Thyroid gland (tissue), 4 donors: ENCODE data around the gene SLC35E1. TPM values are rescaled to one million over a fixed set of nuclear protein-coding genes. Genes with fewer than 3 reads are reported as not detected.
A peak's percentile ranks its signal among the peaks of the same experiment; 100 is the strongest.

Source experiments
- DNase-seq, 2 donors: peaks; one replicate each; pipeline ENCODE4 v3.0.0-alpha.2; 2019
- H3K27ac ChIP-seq, 3 donors: fragments of 200-600 bp; sonication (generic); 1 replicate in 2 of 3; 2 replicates in 1 of 3; pipeline ENCODE4 v1.5.1; 2016 to 2019; ENCODE audit warnings: mild to moderate bottlenecking in 1 of 3, moderate library complexity in 1 of 3
- H3K27me3 ChIP-seq: fragments of 200-600 bp; sonication (generic); one replicate; pipeline ENCODE4 v1.5.1; 2019
- H3K36me3 ChIP-seq, 2 donors: fragments of 200-600 bp; sonication (generic); one replicate each; pipeline ENCODE4 v1.5.1; 2016 to 2019
- H3K4me1 ChIP-seq, 2 donors: fragments of 200-600 bp; sonication (generic); one replicate each; pipeline ENCODE4 v1.5.1; 2017 to 2019
- H3K4me3 ChIP-seq, 3 donors: fragments of 200-600 bp; sonication (generic); replicated peaks in 1 of 3; 1 replicate in 2 of 3; 2 replicates in 1 of 3; pipeline ENCODE4 v1.5.1; 2016; ENCODE audit warnings: mild to moderate bottlenecking in 1 of 3
- H3K9me3 ChIP-seq: fragments of 200-600 bp; sonication (generic); one replicate; pipeline ENCODE4 v1.5.1; 2017
- POLR2A ChIP-seq, 2 donors: fragments of 450-650 bp; IDR thresholded peaks; one replicate each; pipeline ENCODE4 v1.6.1; 2017; ENCODE audit warnings: antibody characterized with exemption in 2 of 2, mild to moderate bottlenecking in 2 of 2, moderate library complexity in 1 of 2
- WGBS, 2 donors: methylation state at CpG; one replicate each; pipeline ENCODE4 v1.1.5; 2017; 5-methylcytosine and 5-hydroxymethylcytosine counted together
- intact Hi-C: fragments of 100-400 bp; cut with DNase I; formaldehyde crosslinking; loops from one replicate; pipeline ENCODE4 v1.15.1; 2023
- total RNA-seq, 4 donors: library from RNA; depleted of rRNA; stranded (reverse); fragments of >200 nt; gene quantifications; one replicate each; pipeline ENCODE4 v1.2.3, GENCODE V29; 2016
- TF ChIP-seq, protein P1 (sequence below), 6 experiments: fragments of 200-600 bp in 3 of 6; fragments of 450-650 bp in 3 of 6; sonication (generic) in 3 of 6; IDR thresholded peaks; one replicate each; pipeline ENCODE4 v1.5.1; 2016 to 2019; ENCODE audit warnings: antibody characterized with exemption in 6 of 6, mild to moderate bottlenecking in 2 of 6, inconsistent platforms in 1 of 6, moderate library complexity in 1 of 6

SLC35E1 gene
- total RNA-seq, 4 donors from 2014 or later, result 33.3 to 49.3 (median 38.6) TPM

DNA sequence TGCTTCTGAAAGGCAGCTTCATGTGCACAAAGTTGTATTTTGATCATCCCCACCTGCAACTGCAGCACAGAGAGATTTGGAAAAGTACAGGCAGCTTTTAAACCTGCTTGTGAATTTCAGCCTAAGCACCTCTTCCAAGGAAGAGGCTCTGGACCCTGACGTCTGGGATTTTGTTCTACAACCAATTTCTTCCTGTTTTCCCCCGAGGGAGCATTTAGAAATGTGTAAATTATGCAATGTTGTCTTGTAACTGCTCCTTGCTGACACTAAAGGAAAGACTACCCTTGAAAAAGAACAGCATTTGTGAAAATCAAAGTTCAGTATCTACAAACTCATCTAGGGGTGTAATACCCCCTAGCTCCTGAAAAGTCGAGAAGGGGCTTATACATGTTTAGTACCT lies 40.4 kb upstream of the SLC35E1 start:
- Histone ChIP-seq H3K27ac (no peak overlapping the region), H3K27me3 (no peaks in the 10 kb centered on the region), H3K9me3 (no peaks in the 10 kb centered on the region), H3K4me1 (peaks cover 15 to 45% of the 10 kb centered on the region in 2 donors), H3K36me3 (no peaks in the 10 kb centered on the region), H3K4me3 (no peak overlapping the region)
- intact Hi-C loops, result no loop called here
- WGBS, 2 donors, result 65 to 75% methylated on average over 3 of the region's 3 CpGs
- DNase-seq, result no peak
- no peak for TF ChIP-seq POLR2A (IDR thresholded peaks at IDR 0.05)
- TF ChIP-seq, protein P1, sequence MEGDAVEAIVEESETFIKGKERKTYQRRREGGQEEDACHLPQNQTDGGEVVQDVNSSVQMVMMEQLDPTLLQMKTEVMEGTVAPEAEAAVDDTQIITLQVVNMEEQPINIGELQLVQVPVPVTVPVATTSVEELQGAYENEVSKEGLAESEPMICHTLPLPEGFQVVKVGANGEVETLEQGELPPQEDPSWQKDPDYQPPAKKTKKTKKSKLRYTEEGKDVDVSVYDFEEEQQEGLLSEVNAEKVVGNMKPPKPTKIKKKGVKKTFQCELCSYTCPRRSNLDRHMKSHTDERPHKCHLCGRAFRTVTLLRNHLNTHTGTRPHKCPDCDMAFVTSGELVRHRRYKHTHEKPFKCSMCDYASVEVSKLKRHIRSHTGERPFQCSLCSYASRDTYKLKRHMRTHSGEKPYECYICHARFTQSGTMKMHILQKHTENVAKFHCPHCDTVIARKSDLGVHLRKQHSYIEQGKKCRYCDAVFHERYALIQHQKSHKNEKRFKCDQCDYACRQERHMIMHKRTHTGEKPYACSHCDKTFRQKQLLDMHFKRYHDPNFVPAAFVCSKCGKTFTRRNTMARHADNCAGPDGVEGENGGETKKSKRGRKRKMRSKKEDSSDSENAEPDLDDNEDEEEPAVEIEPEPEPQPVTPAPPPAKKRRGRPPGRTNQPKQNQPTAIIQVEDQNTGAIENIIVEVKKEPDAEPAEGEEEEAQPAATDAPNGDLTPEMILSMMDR (IDR thresholded peaks at IDR 0.05), result no peak

DNA sequence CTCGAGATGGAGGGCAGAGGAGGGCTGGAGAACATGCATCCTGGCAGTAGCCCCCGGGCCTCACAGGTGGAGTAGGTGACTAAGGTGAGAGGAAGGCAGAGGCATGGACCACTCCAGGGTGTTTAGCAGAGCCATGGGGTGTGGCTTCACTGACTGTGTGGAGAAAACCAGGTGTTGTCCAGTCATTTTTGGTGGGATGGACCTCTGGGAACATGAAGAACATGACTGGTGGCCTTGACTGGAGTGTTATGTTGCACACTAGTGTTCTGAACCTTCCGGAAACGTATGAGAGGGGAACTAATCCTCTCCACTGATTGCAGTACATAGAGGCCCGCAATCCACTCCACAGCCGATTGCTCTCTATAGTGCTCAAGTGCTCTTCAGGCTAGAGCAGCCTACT lies 38.9 kb upstream of the SLC35E1 start:
- no peak overlapping the region for H3K4me3 ChIP-seq
- no peaks in the 10 kb centered on the region for H3K36me3 ChIP-seq
- H3K27me3 ChIP-seq, result no peaks in the 10 kb centered on the region
- intact Hi-C loops, result no loop called here
- H3K27ac ChIP-seq, result no peak overlapping the region
- H3K9me3 ChIP-seq, result no peaks in the 10 kb centered on the region
- peaks cover 15 to 46% of the 10 kb centered on the region in 2 donors for H3K4me1 ChIP-seq
- peak in 1 of 2 donors; percentile 16 for DNase-seq
- no peak for TF ChIP-seq POLR2A (IDR thresholded peaks at IDR 0.05)
- TF ChIP-seq, protein P1 (IDR thresholded peaks at IDR 0.05), result no peak
- 45 to 46% methylated on average over 6 of the region's 6 CpGs for WGBS, 2 donors

DNA sequence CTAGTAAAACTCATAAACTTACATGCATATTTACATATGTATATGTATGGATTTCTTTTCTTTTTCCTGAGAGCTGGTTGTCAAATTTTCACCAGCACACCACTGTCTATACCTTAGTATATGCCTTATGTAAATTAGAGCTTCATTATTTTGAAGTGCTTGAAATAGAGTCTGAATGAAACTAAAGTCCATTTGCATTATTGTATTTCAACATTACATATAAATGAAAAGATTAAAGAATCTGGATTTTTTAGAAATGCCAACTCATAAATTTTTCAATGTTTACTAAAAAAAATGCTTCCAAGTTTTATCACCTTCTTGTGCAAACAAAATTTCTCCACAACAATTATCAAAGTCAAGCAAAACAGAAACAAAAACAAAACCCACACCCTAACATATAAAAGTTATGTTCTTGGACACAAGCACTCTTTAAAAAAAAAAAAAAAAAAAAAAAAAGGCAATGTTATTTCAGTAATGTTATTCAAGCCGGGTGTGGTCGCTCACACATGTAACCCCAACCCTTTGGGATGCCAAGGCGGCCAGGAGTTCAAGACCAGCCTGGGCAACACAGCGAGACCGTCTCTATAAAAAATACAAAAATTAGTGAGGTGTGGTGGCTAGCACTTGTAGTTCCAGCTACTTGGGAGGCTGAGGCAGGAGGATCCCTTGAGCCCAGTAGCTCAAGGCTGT lies 37.4 kb upstream of the SLC35E1 start:
- no peaks in the 10 kb centered on the region for H3K27me3 ChIP-seq
- no peak overlapping the region for H3K27ac ChIP-seq
- WGBS, 2 donors, result 76 to 80% methylated on average over 5 of the region's 5 CpGs
- no peaks in the 10 kb centered on the region for H3K9me3 ChIP-seq
- H3K4me1 ChIP-seq, result peaks cover 23 to 51% of the 10 kb centered on the region in 2 donors
- TF ChIP-seq, protein P1 (IDR thresholded peaks at IDR 0.05), result no peak
- TF ChIP-seq POLR2A (IDR thresholded peaks at IDR 0.05), result no peak
- no peak for DNase-seq
- intact Hi-C loops, result no loop called here
- no peak overlapping the region for H3K4me3 ChIP-seq
- no peaks in the 10 kb centered on the region for H3K36me3 ChIP-seq

DNA sequence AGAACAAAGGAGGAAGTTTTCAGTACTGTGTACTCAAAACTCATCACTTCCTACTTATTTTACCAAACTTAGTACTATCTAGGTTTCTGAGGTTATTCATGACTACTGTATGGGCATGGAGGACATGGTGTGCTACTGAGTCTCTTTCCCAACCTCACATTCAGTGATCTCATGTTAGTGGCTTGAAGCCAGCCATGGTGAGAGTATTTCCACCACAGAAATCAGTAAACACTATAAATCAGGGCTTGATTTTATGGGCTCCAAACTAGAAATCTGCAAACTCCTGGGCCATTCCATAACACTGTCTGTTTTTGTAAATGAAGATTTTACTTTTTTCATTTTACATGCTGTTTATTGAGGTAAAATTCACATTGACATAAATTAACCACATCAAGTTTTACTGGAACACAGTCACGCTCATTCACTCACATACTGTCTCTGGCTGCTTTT lies 36.1 kb upstream of the SLC35E1 start:
- no peak for DNase-seq
- peak overlapping the region in 1 of 3 donors; percentile 4 for H3K27ac ChIP-seq

DNA sequence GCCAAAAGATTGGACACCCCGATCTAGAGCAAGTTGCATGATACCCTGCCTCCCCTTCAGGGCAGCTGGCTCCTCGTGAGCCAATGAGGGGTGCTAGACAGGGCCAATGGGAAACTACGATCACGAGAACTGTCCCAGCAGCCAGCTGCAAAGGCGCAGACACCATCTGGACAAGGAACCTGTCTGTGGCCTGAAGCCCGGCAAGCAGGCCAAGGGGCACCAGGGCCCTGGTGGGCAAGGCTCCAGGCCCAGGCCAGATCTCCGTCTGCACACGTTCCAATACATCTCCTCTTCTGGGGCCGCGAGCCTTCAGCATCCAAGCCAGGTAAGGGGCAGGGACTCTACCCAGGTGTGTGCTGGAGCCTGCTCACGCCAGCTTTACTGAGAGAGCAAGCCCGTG lies 35.6 kb upstream of the SLC35E1 start:
- 93 to 95% methylated on average over 7 to 12 of the region's 12 CpGs for WGBS, 2 donors
- Histone ChIP-seq H3K4me3 (no peak overlapping the region), H3K27me3 (no peaks in the 10 kb centered on the region), H3K4me1 (peaks cover 23 to 49% of the 10 kb centered on the region in 2 donors), H3K9me3 (no peaks in the 10 kb centered on the region), H3K27ac (peak overlapping the region in 1 of 3 donors; percentile 4), H3K36me3 (no peaks in the 10 kb centered on the region)
- intact Hi-C loops, result no loop called here
- DNase-seq, result no peak
- no peak for TF ChIP-seq POLR2A (IDR thresholded peaks at IDR 0.05)
- TF ChIP-seq, protein P1 (IDR thresholded peaks at IDR 0.05), result no peak

More for the DNA sequence above, 36.1 kb upstream of the SLC35E1 start:
- Histone ChIP-seq H3K4me1 (peaks cover 23 to 51% of the 10 kb centered on the region in 2 donors), H3K4me3 (no peak overlapping the region), H3K9me3 (no peaks in the 10 kb centered on the region), H3K36me3 (no peaks in the 10 kb centered on the region), H3K27me3 (no peaks in the 10 kb centered on the region)
- 92 to 95% methylated on average over 1 of the region's 1 CpG for WGBS, 2 donors
- intact Hi-C loops, result no loop called here
- TF ChIP-seq, protein P1 (IDR thresholded peaks at IDR 0.05), result no peak
- no peak for TF ChIP-seq POLR2A (IDR thresholded peaks at IDR 0.05)
